GM19438 (cell line): ENCODE results near the gene PRSS3.
"Not testable (repeated sequence)": the region's sequence is repeated elsewhere in the genome, so short reads cannot be mapped to it uniquely, and the experiment has no call there.

Experiments
- ATAC-seq: cut with Tn5 transposase; IDR thresholded peaks from one replicate; pipeline ENCODE4 v1.9.1; 2021; ENCODE audit warnings: low read depth; ENCODE audit not compliant: unreplicated experiment

PRSS3 gene

GRCh38 chr9:33785914-33786313 is 9.4 kb upstream of the PRSS3 start:
- no peak for ATAC-seq

GRCh38 chr9:33786681-33787080 is 8.7 kb upstream of the PRSS3 start:
- no peak for ATAC-seq

GRCh38 chr9:33787839-33788238 is 7.5 kb upstream of the PRSS3 start:
- no peak for ATAC-seq

GRCh38 chr9:33789429-33789828 is 5.9 kb upstream of the PRSS3 start:
- ATAC-seq = not testable (repeated sequence)

GRCh38 chr9:33791117-33791516 is 4.2 kb upstream of the PRSS3 start:
- ATAC-seq = no peak

- ATAC-seq = not testable (repeated sequence)
Observed at GRCh38 chr9:33793496-33793895, 1.9 kb upstream of the PRSS3 start.

GRCh38 chr9:33794560-33794959 is 801 bp upstream of the PRSS3 start:
- ATAC-seq = no peak

- no peak for ATAC-seq
Observed at GRCh38 chr9:33795819-33796218, 458 bp downstream of the PRSS3 start.

GRCh38 chr9:33796679-33797078 is 1.3 kb downstream of the PRSS3 start:
- ATAC-seq = not testable (repeated sequence)

- ATAC-seq = no peak
Observed at GRCh38 chr9:33797837-33798236, 2.5 kb downstream of the PRSS3 start.

- no peak for ATAC-seq
Observed at GRCh38 chr9:33798545-33798944, 3.2 kb downstream of the PRSS3 start.

- no peak for ATAC-seq
Observed at GRCh38 chr9:33799928-33800704, 4.8 kb downstream of the PRSS3 start.

GRCh38 chr9:33800886-33801285 is 5.5 kb downstream of the PRSS3 start:
- no peak for ATAC-seq

GRCh38 chr9:33801943-33802500 is 6.7 kb downstream of the PRSS3 start:
- ATAC-seq = not testable (repeated sequence)

GRCh38 chr9:33804196-33804595 is 8.8 kb downstream of the PRSS3 start:
- not testable (repeated sequence) for ATAC-seq

GRCh38 chr9:33807156-33807555 is 11.8 kb downstream of the PRSS3 start:
- ATAC-seq = not testable (repeated sequence)

- peak; percentile 43 for ATAC-seq
Observed at GRCh38 chr9:33808979-33809322, 13.6 kb downstream of the PRSS3 start.

- ATAC-seq = no peak
Observed at GRCh38 chr9:33809506-33809905, 14.1 kb downstream of the PRSS3 start.

- ATAC-seq = no peak
Observed at GRCh38 chr9:33813712-33814641, 18.6 kb downstream of the PRSS3 start.

GRCh38 chr9:33815781-33816180 is 20.4 kb downstream of the PRSS3 start:
- no peak for ATAC-seq
